ENCODE results near the gene PREPL.

PREPL gene

GRCh38 chr2:44360749-44361329 lies 455 bp downstream of the PREPL start:
- Mint-ChIP-seq H3K9me3 (no peaks in the 10 kb centered on the region), H3K27ac (peak overlapping the region; percentile 100), H3K36me3 (ENCODE audit: low read depth) (peaks cover 16% of the 10 kb centered on the region), H3K4me3 (peak overlapping the region; percentile 100), H3K4me1 (ENCODE audit: low read depth) (peaks cover 64% of the 10 kb centered on the region), H3K27me3 (no peaks in the 10 kb centered on the region)

- Mint-ChIP-seq H3K36me3 (ENCODE audit: low read depth) (peaks cover 18% of the 10 kb centered on the region), H3K27ac (no peak overlapping the region), H3K27me3 (no peaks in the 10 kb centered on the region), H3K4me3 (peak overlapping the region; percentile 27), H3K4me1 (ENCODE audit: low read depth) (peaks cover 51% of the 10 kb centered on the region), H3K9me3 (no peaks in the 10 kb centered on the region)
Observed at GRCh38 chr2:44358503-44358902, 2.8 kb downstream of the PREPL start.

- Mint-ChIP-seq H3K4me1 (ENCODE audit: low read depth) (peaks cover 41% of the 10 kb centered on the region), H3K4me3 (no peak overlapping the region), H3K27ac (no peak overlapping the region), H3K9me3 (no peaks in the 10 kb centered on the region), H3K27me3 (no peaks in the 10 kb centered on the region), H3K36me3 (ENCODE audit: low read depth) (peaks cover 41% of the 10 kb centered on the region)
Observed at GRCh38 chr2:44354761-44355160, 6.5 kb downstream of the PREPL start.

- Mint-ChIP-seq H3K27me3 (no peaks in the 10 kb centered on the region), H3K4me3 (no peak overlapping the region), H3K9me3 (no peaks in the 10 kb centered on the region), H3K27ac (no peak overlapping the region), H3K4me1 (ENCODE audit: low read depth) (peaks cover 20% of the 10 kb centered on the region), H3K36me3 (ENCODE audit: low read depth) (peaks cover 36% of the 10 kb centered on the region)
Observed at GRCh38 chr2:44352510-44352909, 8.8 kb downstream of the PREPL start.

GRCh38 chr2:44351676-44352075 lies 9.6 kb downstream of the PREPL start:
- Mint-ChIP-seq H3K36me3 (ENCODE audit: low read depth) (peaks cover 36% of the 10 kb centered on the region), H3K27ac (no peak overlapping the region), H3K27me3 (no peaks in the 10 kb centered on the region), H3K4me3 (no peak overlapping the region), H3K4me1 (ENCODE audit: low read depth) (peaks cover 14% of the 10 kb centered on the region), H3K9me3 (no peaks in the 10 kb centered on the region)

- no peak overlapping the region for H3K4me3 Mint-ChIP-seq
- no peak overlapping the region for H3K27ac Mint-ChIP-seq
- H3K36me3 Mint-ChIP-seq (ENCODE audit: low read depth) = peaks cover 41% of the 10 kb centered on the region
- no peaks in the 10 kb centered on the region for H3K27me3 Mint-ChIP-seq
- peaks cover 14% of the 10 kb centered on the region for H3K4me1 Mint-ChIP-seq (ENCODE audit: low read depth)
- no peaks in the 10 kb centered on the region for H3K9me3 Mint-ChIP-seq
Observed at GRCh38 chr2:44351088-44351487, 10.2 kb downstream of the PREPL start.

GRCh38 chr2:44349506-44349905 lies 11.8 kb downstream of the PREPL start:
- Mint-ChIP-seq H3K4me3 (no peak overlapping the region), H3K27ac (no peak overlapping the region), H3K36me3 (ENCODE audit: low read depth) (peaks cover 42% of the 10 kb centered on the region), H3K4me1 (ENCODE audit: low read depth) (peaks cover 9% of the 10 kb centered on the region), H3K27me3 (no peaks in the 10 kb centered on the region), H3K9me3 (no peaks in the 10 kb centered on the region)

- Mint-ChIP-seq H3K27ac (no peak overlapping the region), H3K9me3 (no peaks in the 10 kb centered on the region), H3K36me3 (ENCODE audit: low read depth) (peaks cover 42% of the 10 kb centered on the region), H3K27me3 (no peaks in the 10 kb centered on the region), H3K4me3 (no peak overlapping the region), H3K4me1 (ENCODE audit: low read depth) (peaks cover 9% of the 10 kb centered on the region)
Observed at GRCh38 chr2:44348400-44348799, 12.9 kb downstream of the PREPL start.

GRCh38 chr2:44347526-44347925 lies 13.8 kb downstream of the PREPL start:
- peaks cover 9% of the 10 kb centered on the region for H3K4me1 Mint-ChIP-seq (ENCODE audit: low read depth)
- H3K27ac Mint-ChIP-seq = no peak overlapping the region
- peaks cover 44% of the 10 kb centered on the region for H3K36me3 Mint-ChIP-seq (ENCODE audit: low read depth)

GRCh38 chr2:44342854-44343253 lies 18.4 kb downstream of the PREPL start:
- Mint-ChIP-seq H3K4me1 (ENCODE audit: low read depth) (no peaks in the 10 kb centered on the region), H3K27me3 (no peaks in the 10 kb centered on the region), H3K9me3 (no peaks in the 10 kb centered on the region), H3K36me3 (ENCODE audit: low read depth) (peaks cover 58% of the 10 kb centered on the region), H3K4me3 (no peak overlapping the region), H3K27ac (no peak overlapping the region)

More at GRCh38 chr2:44347526-44347925, 13.8 kb downstream of the PREPL start:
- H3K4me3 Mint-ChIP-seq = no peak overlapping the region
- H3K9me3 Mint-ChIP-seq = no peaks in the 10 kb centered on the region
- no peaks in the 10 kb centered on the region for H3K27me3 Mint-ChIP-seq

GRCh38 chr2:44335806-44336538 lies 25.3 kb downstream of the PREPL start:
- Mint-ChIP-seq H3K27me3 (no peaks in the 10 kb centered on the region), H3K27ac (no peak overlapping the region), H3K4me1 (ENCODE audit: low read depth) (peaks cover 5% of the 10 kb centered on the region), H3K36me3 (ENCODE audit: low read depth) (peaks cover 65% of the 10 kb centered on the region), H3K9me3 (peaks cover 3% of the 10 kb centered on the region), H3K4me3 (no peak overlapping the region)

- H3K27me3 Mint-ChIP-seq = no peaks in the 10 kb centered on the region
- no peak overlapping the region for H3K27ac Mint-ChIP-seq
- peaks cover 5% of the 10 kb centered on the region for H3K4me1 Mint-ChIP-seq (ENCODE audit: low read depth)
- H3K36me3 Mint-ChIP-seq (ENCODE audit: low read depth) = peaks cover 66% of the 10 kb centered on the region
- no peak overlapping the region for H3K4me3 Mint-ChIP-seq
- peaks cover 3% of the 10 kb centered on the region for H3K9me3 Mint-ChIP-seq
Observed at GRCh38 chr2:44333994-44334393, 27.3 kb downstream of the PREPL start.

- no peak overlapping the region for H3K4me3 Mint-ChIP-seq
- no peaks in the 10 kb centered on the region for H3K27me3 Mint-ChIP-seq
- no peaks in the 10 kb centered on the region for H3K9me3 Mint-ChIP-seq
- peaks cover 57% of the 10 kb centered on the region for H3K36me3 Mint-ChIP-seq (ENCODE audit: low read depth)
- peaks cover under 1% of the 10 kb centered on the region for H3K4me1 Mint-ChIP-seq (ENCODE audit: low read depth)
- no peak overlapping the region for H3K27ac Mint-ChIP-seq
Observed at GRCh38 chr2:44330801-44331200, 30.5 kb downstream of the PREPL start.

GRCh38 chr2:44329343-44329742 lies 32.0 kb downstream of the PREPL start:
- Mint-ChIP-seq H3K9me3 (no peaks in the 10 kb centered on the region), H3K4me1 (ENCODE audit: low read depth) (no peaks in the 10 kb centered on the region), H3K4me3 (no peak overlapping the region), H3K27ac (no peak overlapping the region), H3K36me3 (ENCODE audit: low read depth) (peaks cover 61% of the 10 kb centered on the region), H3K27me3 (no peaks in the 10 kb centered on the region)

- no peaks in the 10 kb centered on the region for H3K27me3 Mint-ChIP-seq
- H3K4me1 Mint-ChIP-seq (ENCODE audit: low read depth) = no peaks in the 10 kb centered on the region
- H3K36me3 Mint-ChIP-seq (ENCODE audit: low read depth) = peaks cover 64% of the 10 kb centered on the region
- no peak overlapping the region for H3K4me3 Mint-ChIP-seq
- H3K9me3 Mint-ChIP-seq = no peaks in the 10 kb centered on the region
- H3K27ac Mint-ChIP-seq = no peak overlapping the region
Observed at GRCh38 chr2:44328750-44329149, 32.5 kb downstream of the PREPL start.

All from stimulated activated naive CD8-positive, alpha-beta T cell treated with anti-CD3 and anti-CD28 coated beads, Interleukin-15, Interleukin-2, amounts not matched to agents 100 ng/mL and 50 ng/mL, for 24 hours (primary cell).